ENCODE data around the gene CRISP1. TPM values are rescaled to one million over a fixed set of nuclear protein-coding genes. Genes with fewer than 3 reads are reported as not detected.
A peak's percentile ranks its signal among the peaks of the same experiment; 100 is the strongest.

The CRISP1 gene
- total and polyA plus RNA-seq, 9 of the 15 experiments (the other 6 are each of a cell fraction or from before 2014, with no cell fraction given): not detected

DNA sequence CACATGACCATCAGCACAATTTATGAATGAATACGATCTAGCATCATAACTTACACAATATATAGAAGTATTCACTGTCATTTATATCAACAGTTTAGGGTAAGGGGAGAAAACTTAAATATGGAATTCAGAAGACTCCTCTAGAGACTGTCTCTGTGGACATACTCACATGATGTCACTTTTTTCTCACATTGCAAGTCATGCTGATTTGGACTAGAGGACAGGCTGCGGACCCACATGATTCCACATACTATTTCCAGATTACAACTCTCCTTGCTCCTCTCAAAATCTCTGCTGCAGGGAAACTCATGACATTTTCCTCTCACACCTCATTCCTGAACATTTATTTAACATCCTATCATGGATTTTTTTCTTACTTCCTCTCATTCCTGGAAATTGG is 13.4 kb downstream of the CRISP1 start:
- H3K27me3 ChIP-seq (ENCODE audit: control insufficient read depth in 2 of 2, insufficient read depth in 2 of 2, low read length in 2 of 2): no peaks in the 10 kb centered on the region
- intact Hi-C loops (cut with micrococcal nuclease) (no loop called here), in situ Hi-C loops (cut with MboI) (loop anchor here (5.0 kb wide), 1 partner anchor 231 kb away; no protein-coding TSS in a partner anchor)
- no peaks in the 10 kb centered on the region for H3K79me2 ChIP-seq (ENCODE audit: control insufficient read depth, insufficient read depth, low read length)
- FAIRE-seq (peak; percentile 26), ATAC-seq (peak; percentile 81), DNase-seq (ENCODE audit: extremely low read depth in 1 of 4, low spot score in 3 of 4) (peak in 2 of 4 experiments; percentile 24 to 40)
- WGBS (ENCODE audit: insufficient coverage, low coverage, missing lambda C conversion rate): 22% methylated on average over 2 of the region's 2 CpGs
- no peak overlapping the region for H3K4me3 ChIP-seq
- H3K4me1 ChIP-seq (replicated peaks in 1 of 2; ENCODE audit: control insufficient read depth in 2 of 2, insufficient read depth in 2 of 2, low read length in 2 of 2): peaks cover 0 to 7% of the 10 kb centered on the region in 2 experiments; a peak in 1 of 5 replicates
- H3K9me3 ChIP-seq (replicated peaks; ENCODE audit: control insufficient read depth, insufficient read depth, low read depth, low read length): peaks cover 7% of the 10 kb centered on the region
- CTCF ChIA-PET (ENCODE audit: low intra/inter-chr PET ratio): no interaction called here
- no peak overlapping the region for H3K27ac ChIP-seq (ENCODE audit: extremely low read depth, low read depth, low read length)
- H3K4me2 ChIP-seq (ENCODE audit: insufficient read depth, low read length): no peak overlapping the region
- no peaks in the 10 kb centered on the region for H4K20me1 ChIP-seq (replicated peaks; ENCODE audit: control insufficient read depth, insufficient read depth, low read length)
- H3K36me3 ChIP-seq (ENCODE audit: control insufficient read depth, insufficient read depth, low read length): no peaks in the 10 kb centered on the region
- peak overlapping the region; percentile 52 for H2AFZ ChIP-seq (ENCODE audit: low read depth, low read length)
- no peaks in the 10 kb centered on the region for H3K9me1 ChIP-seq (ENCODE audit: control insufficient read depth, insufficient read depth, low read length)
- no peak overlapping the region for H3K9ac ChIP-seq (ENCODE audit: insufficient read depth in 1 of 2, low read depth in 2 of 2, low read length in 2 of 2)
- no TSS peak for BruUV-seq (replicated peaks)
- POLR2A ChIA-PET: no interaction called here
- TF ChIP-seq CHAMP1 (IDR thresholded peaks at IDR 0.05) (no peak), ZNF184 (CRISPR knock-in tag; IDR thresholded peaks at IDR 0.05) (no peak), KDM2B (CRISPR knock-in tag; IDR thresholded peaks at IDR 0.05) (no peak), L3MBTL2 (IDR thresholded peaks at IDR 0.05) (peak; percentile 67; the same call in 1 of the 2 replicates), ZBTB40 (IDR thresholded peaks at IDR 0.05) (no peak), ZBTB40 (CRISPR knock-in tag; IDR thresholded peaks at IDR 0.05) (no peak), ZNF583 (CRISPR knock-in tag; IDR thresholded peaks at IDR 0.05) (no peak)
- TF ChIP-seq, protein P1, sequence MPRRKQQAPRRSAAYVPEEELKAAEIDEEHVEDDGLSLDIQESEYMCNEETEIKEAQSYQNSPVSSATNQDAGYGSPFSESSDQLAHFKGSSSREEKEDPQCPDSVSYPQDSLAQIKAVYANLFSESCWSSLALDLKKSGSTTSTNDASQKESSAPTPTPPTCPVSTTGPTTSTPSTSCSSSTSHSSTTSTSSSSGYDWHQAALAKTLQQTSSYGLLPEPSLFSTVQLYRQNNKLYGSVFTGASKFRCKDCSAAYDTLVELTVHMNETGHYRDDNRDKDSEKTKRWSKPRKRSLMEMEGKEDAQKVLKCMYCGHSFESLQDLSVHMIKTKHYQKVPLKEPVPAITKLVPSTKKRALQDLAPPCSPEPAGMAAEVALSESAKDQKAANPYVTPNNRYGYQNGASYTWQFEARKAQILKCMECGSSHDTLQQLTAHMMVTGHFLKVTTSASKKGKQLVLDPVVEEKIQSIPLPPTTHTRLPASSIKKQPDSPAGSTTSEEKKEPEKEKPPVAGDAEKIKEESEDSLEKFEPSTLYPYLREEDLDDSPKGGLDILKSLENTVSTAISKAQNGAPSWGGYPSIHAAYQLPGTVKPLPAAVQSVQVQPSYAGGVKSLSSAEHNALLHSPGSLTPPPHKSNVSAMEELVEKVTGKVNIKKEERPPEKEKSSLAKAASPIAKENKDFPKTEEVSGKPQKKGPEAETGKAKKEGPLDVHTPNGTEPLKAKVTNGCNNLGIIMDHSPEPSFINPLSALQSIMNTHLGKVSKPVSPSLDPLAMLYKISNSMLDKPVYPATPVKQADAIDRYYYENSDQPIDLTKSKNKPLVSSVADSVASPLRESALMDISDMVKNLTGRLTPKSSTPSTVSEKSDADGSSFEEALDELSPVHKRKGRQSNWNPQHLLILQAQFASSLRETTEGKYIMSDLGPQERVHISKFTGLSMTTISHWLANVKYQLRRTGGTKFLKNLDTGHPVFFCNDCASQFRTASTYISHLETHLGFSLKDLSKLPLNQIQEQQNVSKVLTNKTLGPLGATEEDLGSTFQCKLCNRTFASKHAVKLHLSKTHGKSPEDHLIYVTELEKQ (CRISPR knock-in tag; IDR thresholded peaks at IDR 0.05): no peak

All from K562 (cell line).